Measurements from ENCODE around the gene IKZF1.

DNA sequence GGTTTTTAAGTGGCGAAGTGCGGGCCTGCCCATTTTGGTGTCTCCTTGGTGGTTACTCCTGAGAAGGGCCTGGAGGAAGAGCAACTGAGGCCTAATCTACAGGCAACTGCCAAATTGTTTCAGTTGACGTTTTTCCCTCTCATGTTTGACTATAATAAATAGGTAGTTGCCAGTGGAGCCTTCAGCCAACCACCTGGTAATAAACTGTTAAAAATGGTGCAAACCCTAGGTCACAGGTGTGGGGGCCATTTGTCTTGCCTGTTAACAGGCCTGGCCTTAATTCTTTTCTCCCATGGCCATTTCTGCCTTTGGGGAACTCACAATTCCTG lies 3.7 kb downstream of the IKZF1 start:
- TF ChIP-seq, protein P1, sequence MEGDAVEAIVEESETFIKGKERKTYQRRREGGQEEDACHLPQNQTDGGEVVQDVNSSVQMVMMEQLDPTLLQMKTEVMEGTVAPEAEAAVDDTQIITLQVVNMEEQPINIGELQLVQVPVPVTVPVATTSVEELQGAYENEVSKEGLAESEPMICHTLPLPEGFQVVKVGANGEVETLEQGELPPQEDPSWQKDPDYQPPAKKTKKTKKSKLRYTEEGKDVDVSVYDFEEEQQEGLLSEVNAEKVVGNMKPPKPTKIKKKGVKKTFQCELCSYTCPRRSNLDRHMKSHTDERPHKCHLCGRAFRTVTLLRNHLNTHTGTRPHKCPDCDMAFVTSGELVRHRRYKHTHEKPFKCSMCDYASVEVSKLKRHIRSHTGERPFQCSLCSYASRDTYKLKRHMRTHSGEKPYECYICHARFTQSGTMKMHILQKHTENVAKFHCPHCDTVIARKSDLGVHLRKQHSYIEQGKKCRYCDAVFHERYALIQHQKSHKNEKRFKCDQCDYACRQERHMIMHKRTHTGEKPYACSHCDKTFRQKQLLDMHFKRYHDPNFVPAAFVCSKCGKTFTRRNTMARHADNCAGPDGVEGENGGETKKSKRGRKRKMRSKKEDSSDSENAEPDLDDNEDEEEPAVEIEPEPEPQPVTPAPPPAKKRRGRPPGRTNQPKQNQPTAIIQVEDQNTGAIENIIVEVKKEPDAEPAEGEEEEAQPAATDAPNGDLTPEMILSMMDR (IDR thresholded peaks at IDR 0.05; ENCODE audit: low read depth, low read length): no peak
- no peak for TF ChIP-seq EZH2phosphoT487 (IDR thresholded peaks at IDR 0.05; ENCODE audit: low read depth)

Data from OCI-LY3 (cell line).